Stimulated activated CD8-positive, alpha-beta memory T cell treated with anti-CD3 and anti-CD28 coated beads, Interleukin-4, amount 100 ng/mL, for 24 hours (primary cell): ENCODE measurements around the gene ZNF71.
A peak's percentile ranks its signal among the peaks of the same experiment; 100 is the strongest.
"Not testable (repeated sequence)": the region's sequence is repeated elsewhere in the genome, so short reads cannot be mapped to it uniquely, and the experiment has no call there.

Experiments
- DNase-seq: peaks from one replicate; pipeline ENCODE4 v3.0.0-alpha.2; 2020; ENCODE audit warnings: low read depth

The ZNF71 gene

GRCh38 chr19:56623006-56623405 lies 27.9 kb downstream of the ZNF71 start:
- DNase-seq: no peak

GRCh38 chr19:56625708-56626107 lies 30.6 kb downstream of the ZNF71 start:
- DNase-seq: no peak

- DNase-seq: no peak
Observed at GRCh38 chr19:56633021-56633420, 37.9 kb downstream of the ZNF71 start.

- DNase-seq: peak; percentile 9
Observed at GRCh38 chr19:56637976-56638555, 43.0 kb downstream of the ZNF71 start.

GRCh38 chr19:56639217-56639616 lies 44.1 kb downstream of the ZNF71 start:
- DNase-seq: no peak

- DNase-seq: no peak
Observed at GRCh38 chr19:56642711-56643459, 47.8 kb downstream of the ZNF71 start, which contains the start of gene SMIM17. SMIM17 (plus strand) TSS chr19:56643159; CDS start chr19:56645668, 2,509 bp downstream.

GRCh38 chr19:56643460-56643955 lies 48.4 kb downstream of the ZNF71 start:
- DNase-seq: no peak

- no peak for DNase-seq
Observed at GRCh38 chr19:56654151-56654550, 59.0 kb downstream of the ZNF71 start.

GRCh38 chr19:56660381-56661107 lies 65.4 kb downstream of the ZNF71 start:
- no peak for DNase-seq

- no peak for DNase-seq
Observed at GRCh38 chr19:56661248-56661647, 66.1 kb downstream of the ZNF71 start.

GRCh38 chr19:56663931-56664500 lies 68.9 kb downstream of the ZNF71 start:
- no peak for DNase-seq

GRCh38 chr19:56664511-56664910 lies 69.4 kb downstream of the ZNF71 start:
- DNase-seq: no peak

- no peak for DNase-seq
Observed at GRCh38 chr19:56667311-56667870, 72.3 kb downstream of the ZNF71 start.

- no peak for DNase-seq
Observed at GRCh38 chr19:56668676-56669075, 73.6 kb downstream of the ZNF71 start.

GRCh38 chr19:56670401-56670960 lies 75.4 kb downstream of the ZNF71 start:
- no peak for DNase-seq

GRCh38 chr19:56670961-56671612 lies 76.0 kb downstream of the ZNF71 start:
- no peak for DNase-seq

- DNase-seq: peak; percentile 76
Observed at GRCh38 chr19:56671613-56671994, 76.5 kb downstream of the ZNF71 start, which contains the start of gene ZNF835. ZNF835 (minus strand) TSS chr19:56671757; CDS start chr19:56665198, 6,559 bp downstream.

- not testable (repeated sequence) for DNase-seq
Observed at GRCh38 chr19:56672610-56673009, 77.5 kb downstream of the ZNF71 start.
